HepG2 (cell line): Measurements from ENCODE around the gene RELB. TPM values are rescaled to one million over a fixed set of nuclear protein-coding genes. Genes with fewer than 3 reads are reported as not detected.

Experiments
- ATF7-NPFF ChIP-seq: sonication (generic); formaldehyde crosslinking; IDR thresholded peaks from 2 replicates; pipeline ENCODE4 v1.8.1; 2023; ENCODE audit warnings: mild to moderate bottlenecking, low read depth, missing genetic modification reagents, moderate library complexity
- DPF2 ChIP-seq: sonication (generic); formaldehyde crosslinking; IDR thresholded peaks from 2 replicates; pipeline ENCODE4 v1.4.0; 2020; ENCODE audit warnings: mild to moderate bottlenecking, low read depth, missing genetic modification reagents, borderline replicate concordance
- HNRNPL ChIP-seq: fragments of 200-400 bp; formaldehyde crosslinking; IDR thresholded peaks from 2 replicates; pipeline ENCODE4 v1.6.1; 2017; ENCODE audit warnings: mild to moderate bottlenecking, low read depth, low read length
- KDM4B ChIP-seq: sonication (generic); formaldehyde crosslinking; IDR thresholded peaks from 2 replicates; pipeline ENCODE4 v1.4.0; 2020; ENCODE audit warnings: missing genetic modification reagents
- MBD4 ChIP-seq: IDR thresholded peaks from 2 replicates; pipeline ENCODE4 v1.6.1; 2012; ENCODE audit warnings: low read length, inconsistent platforms, borderline replicate concordance
- NFIC ChIP-seq: IDR thresholded peaks from 2 replicates; pipeline ENCODE4 v1.6.1; 2012; ENCODE audit warnings: mild to moderate bottlenecking, low read length, inconsistent platforms
- NFRKB ChIP-seq: fragments of 450-650 bp; IDR thresholded peaks from 2 replicates; pipeline ENCODE4 v1.6.1; 2017
- NFYB ChIP-seq: sonication (generic); formaldehyde crosslinking; IDR thresholded peaks from 2 replicates; pipeline ENCODE4 v1.4.0; 2020; ENCODE audit warnings: missing genetic modification reagents
- NONO ChIP-seq, 2 experiments: fragments of 450-650 bp in 1 of 2; sonication (generic) in 1 of 2; formaldehyde crosslinking in 1 of 2; IDR thresholded peaks in 1 of 2; conservative IDR thresholded peaks in 1 of 2; 2 replicates each; pipeline versions ENCODE4 v1.6.1 to v1.8.0; 2017 to 2022; ENCODE audit warnings: mild to moderate bottlenecking in 1 of 2, missing genetic modification reagents in 1 of 2, moderate library complexity in 1 of 2
- PHF21A ChIP-seq: sonication (generic); formaldehyde crosslinking; IDR thresholded peaks from 2 replicates; pipeline ENCODE4 v1.5.0; 2020; ENCODE audit warnings: mild to moderate bottlenecking, missing genetic modification reagents
- RBFOX2 ChIP-seq: fragments of 200-400 bp; formaldehyde crosslinking; IDR thresholded peaks from 2 replicates; pipeline ENCODE4 v1.6.1; 2017; ENCODE audit warnings: low read depth, mild to moderate bottlenecking, low read length
- RFXAP ChIP-seq: sonication (generic); formaldehyde crosslinking; IDR thresholded peaks from 2 replicates; pipeline ENCODE4 v1.4.0; 2020; ENCODE audit warnings: missing genetic modification reagents, borderline replicate concordance
- SP140L ChIP-seq: sonication (generic); formaldehyde crosslinking; IDR thresholded peaks from 2 replicates; pipeline ENCODE4 v1.4.0; 2020; ENCODE audit warnings: missing genetic modification reagents, borderline replicate concordance
- ZNF383 ChIP-seq: sonication (generic); formaldehyde crosslinking; IDR thresholded peaks from 2 replicates; pipeline ENCODE4 v1.4.0; 2020; ENCODE audit warnings: missing genetic modification reagents, mild to moderate bottlenecking, borderline replicate concordance
- ZNF44 ChIP-seq: sonication (generic); formaldehyde crosslinking; IDR thresholded peaks from 2 replicates; pipeline ENCODE4 v1.5.1; 2020; ENCODE audit warnings: mild to moderate bottlenecking, missing genetic modification reagents
- ZNF468 ChIP-seq: sonication (generic); formaldehyde crosslinking; IDR thresholded peaks from 2 replicates; pipeline ENCODE4 v1.8.0; 2022; ENCODE audit warnings: mild to moderate bottlenecking, moderate library complexity, missing genetic modification reagents
- ZNF782 ChIP-seq: sonication (generic); formaldehyde crosslinking; IDR thresholded peaks from 2 replicates; pipeline ENCODE4 v1.4.0; 2020; ENCODE audit warnings: missing genetic modification reagents, mild to moderate bottlenecking, borderline replicate concordance
- ZNF816 ChIP-seq: sonication (generic); formaldehyde crosslinking; IDR thresholded peaks from 2 replicates; pipeline ENCODE4 v1.8.0; 2022; ENCODE audit warnings: missing genetic modification reagents, mild to moderate bottlenecking, borderline replicate concordance
- polyA plus RNA-seq, 8 experiments: library from polyadenylated mRNA; depleted of rRNA in 3 of 8; stranded (reverse) in 7 of 8; unstranded in 1 of 8; fragments of >200 nt; fragmentation: Illumina TruSeq in 4 of 8; extraction: Trizol in 4 of 8; gene quantifications; 2 replicates each; pipeline versions ENCODE4 v1.2.1 to v1.2.3, GENCODE V29; 2011 to 2016; ENCODE audit warnings: low read depth in 4 of 8, missing spikeins in 1 of 8, mixed read lengths in 1 of 8; ENCODE audit not compliant: insufficient read depth in 1 of 8
- total RNA-seq, 5 experiments: library from RNA; depleted of rRNA; stranded (reverse); fragments of >200 nt; fragmentation: Illumina TruSeq; extraction: Trizol; gene quantifications; 2 replicates each; pipeline ENCODE4 v1.2.3, GENCODE V29; 2016; ENCODE audit warnings: low read depth in 1 of 5
- TF ChIP-seq, protein P1 (sequence below): sonication (generic); formaldehyde crosslinking; IDR thresholded peaks from 2 replicates; pipeline ENCODE4 v1.4.0; 2020; ENCODE audit warnings: missing genetic modification reagents
- TF ChIP-seq, protein P2 (sequence below): sonication (generic); formaldehyde crosslinking; IDR thresholded peaks from 2 replicates; pipeline ENCODE4 v1.5.0; 2020; ENCODE audit warnings: missing genetic modification reagents, mild to moderate bottlenecking, borderline replicate concordance
- TF ChIP-seq, protein P3 (sequence below): sonication (generic); formaldehyde crosslinking; IDR thresholded peaks from 2 replicates; pipeline ENCODE4; 2020; ENCODE audit warnings: missing genetic modification reagents, mild to moderate bottlenecking, borderline replicate concordance
- TF ChIP-seq, protein P4 (sequence below): sonication (generic); formaldehyde crosslinking; conservative IDR thresholded peaks from 2 replicates; pipeline ENCODE4 v1.8.1; 2023; ENCODE audit warnings: missing genetic modification reagents

Gene RELB
- total and polyA plus RNA-seq, 2 of the 13 experiments (the other 11 are each of a cell fraction or from before 2014, with no cell fraction given) = 1.9 to 3.5 TPM

DNA sequence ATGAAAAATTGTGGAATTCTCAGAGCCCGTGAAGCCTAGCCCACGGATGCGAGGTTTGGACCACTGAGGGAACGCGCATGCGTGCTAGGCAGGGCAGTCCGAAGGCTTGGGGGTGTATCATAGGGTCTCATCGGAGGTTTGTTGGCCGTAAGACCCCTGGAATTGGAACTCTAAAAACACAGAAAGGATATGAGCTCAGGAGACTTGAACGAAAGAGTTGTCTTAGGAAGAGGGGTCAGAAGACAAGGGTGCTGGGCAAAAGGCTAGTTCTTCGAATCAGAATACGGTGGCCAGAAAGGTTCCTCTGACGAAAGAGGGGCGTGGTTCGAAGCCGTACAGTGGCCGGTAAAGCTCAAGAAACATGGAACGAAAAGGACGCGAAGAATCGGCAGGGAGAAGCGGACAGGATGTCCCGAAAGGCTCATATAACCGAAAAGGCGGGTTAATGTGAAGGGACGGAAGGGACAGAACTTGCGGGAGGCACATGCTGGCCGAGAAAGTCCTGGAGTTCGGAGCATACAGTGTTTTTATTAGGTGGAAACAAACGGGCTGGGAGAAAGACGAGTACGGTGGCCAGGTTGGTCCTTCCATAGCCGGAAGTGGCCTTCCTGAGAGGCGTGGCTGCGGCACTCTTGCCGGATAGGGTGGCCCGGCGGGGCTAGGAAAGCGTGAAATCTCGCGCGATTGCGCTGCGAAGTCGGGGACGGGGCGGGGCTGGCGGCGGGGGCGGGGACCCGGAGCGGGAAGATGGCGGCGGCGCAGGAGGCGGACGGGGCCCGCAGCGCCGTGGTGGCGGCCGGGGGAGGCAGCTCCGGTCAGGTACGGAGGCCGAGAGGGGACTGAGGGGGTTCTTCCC, 46.4 kb upstream of the RELB start, which contains the start of gene CLPTM1 (continued):
- TF ChIP-seq ATF7-NPFF (no peak), NFIC (peak; percentile 63; the same call in 1 of the 2 replicates), DPF2 (CRISPR knock-in tag) (no peak), RFXAP (CRISPR knock-in tag) (0 out of 2 replicates have a peak, but pooled peaks have one; percentile 37), SP140L (CRISPR knock-in tag) (no peak), NONO (IDR thresholded peaks at IDR 0.05) (no peak), NONO (CRISPR knock-in tag; conservative IDR thresholded peaks at IDR 0.05) (no peak), HNRNPL (no peak), PHF21A (peak; percentile 88), NFYB (CRISPR knock-in tag) (peak; percentile 80), NFRKB (no peak), RBFOX2 (peak; percentile 89), ZNF468 (CRISPR knock-in tag) (0 out of 2 replicates have a peak, but pooled peaks have one; percentile 27), ZNF44 (CRISPR knock-in tag) (no peak), MBD4 (no peak), ZNF816 (CRISPR knock-in tag) (no peak; the same call in 1 of the 2 replicates), ZNF782 (CRISPR knock-in tag) (peak; percentile 40; the same call in 1 of the 2 replicates), ZNF383 (CRISPR knock-in tag) (no peak), KDM4B (CRISPR knock-in tag) (no peak)
- TF ChIP-seq, protein P1, sequence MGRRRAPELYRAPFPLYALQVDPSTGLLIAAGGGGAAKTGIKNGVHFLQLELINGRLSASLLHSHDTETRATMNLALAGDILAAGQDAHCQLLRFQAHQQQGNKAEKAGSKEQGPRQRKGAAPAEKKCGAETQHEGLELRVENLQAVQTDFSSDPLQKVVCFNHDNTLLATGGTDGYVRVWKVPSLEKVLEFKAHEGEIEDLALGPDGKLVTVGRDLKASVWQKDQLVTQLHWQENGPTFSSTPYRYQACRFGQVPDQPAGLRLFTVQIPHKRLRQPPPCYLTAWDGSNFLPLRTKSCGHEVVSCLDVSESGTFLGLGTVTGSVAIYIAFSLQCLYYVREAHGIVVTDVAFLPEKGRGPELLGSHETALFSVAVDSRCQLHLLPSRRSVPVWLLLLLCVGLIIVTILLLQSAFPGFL (CRISPR knock-in tag) = no peak
- TF ChIP-seq, protein P2, sequence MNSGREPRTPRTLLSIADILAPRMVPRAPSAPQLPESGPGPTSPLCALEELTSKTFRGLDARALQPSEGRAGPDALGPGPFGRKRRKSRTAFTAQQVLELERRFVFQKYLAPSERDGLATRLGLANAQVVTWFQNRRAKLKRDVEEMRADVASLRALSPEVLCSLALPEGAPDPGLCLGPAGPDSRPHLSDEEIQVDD (CRISPR knock-in tag) = no peak
- TF ChIP-seq, protein P3, sequence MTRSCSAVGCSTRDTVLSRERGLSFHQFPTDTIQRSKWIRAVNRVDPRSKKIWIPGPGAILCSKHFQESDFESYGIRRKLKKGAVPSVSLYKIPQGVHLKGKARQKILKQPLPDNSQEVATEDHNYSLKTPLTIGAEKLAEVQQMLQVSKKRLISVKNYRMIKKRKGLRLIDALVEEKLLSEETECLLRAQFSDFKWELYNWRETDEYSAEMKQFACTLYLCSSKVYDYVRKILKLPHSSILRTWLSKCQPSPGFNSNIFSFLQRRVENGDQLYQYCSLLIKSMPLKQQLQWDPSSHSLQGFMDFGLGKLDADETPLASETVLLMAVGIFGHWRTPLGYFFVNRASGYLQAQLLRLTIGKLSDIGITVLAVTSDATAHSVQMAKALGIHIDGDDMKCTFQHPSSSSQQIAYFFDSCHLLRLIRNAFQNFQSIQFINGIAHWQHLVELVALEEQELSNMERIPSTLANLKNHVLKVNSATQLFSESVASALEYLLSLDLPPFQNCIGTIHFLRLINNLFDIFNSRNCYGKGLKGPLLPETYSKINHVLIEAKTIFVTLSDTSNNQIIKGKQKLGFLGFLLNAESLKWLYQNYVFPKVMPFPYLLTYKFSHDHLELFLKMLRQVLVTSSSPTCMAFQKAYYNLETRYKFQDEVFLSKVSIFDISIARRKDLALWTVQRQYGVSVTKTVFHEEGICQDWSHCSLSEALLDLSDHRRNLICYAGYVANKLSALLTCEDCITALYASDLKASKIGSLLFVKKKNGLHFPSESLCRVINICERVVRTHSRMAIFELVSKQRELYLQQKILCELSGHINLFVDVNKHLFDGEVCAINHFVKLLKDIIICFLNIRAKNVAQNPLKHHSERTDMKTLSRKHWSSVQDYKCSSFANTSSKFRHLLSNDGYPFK (CRISPR knock-in tag) = peak; percentile 77; the same call in 1 of the 2 replicates
- TF ChIP-seq, protein P4, sequence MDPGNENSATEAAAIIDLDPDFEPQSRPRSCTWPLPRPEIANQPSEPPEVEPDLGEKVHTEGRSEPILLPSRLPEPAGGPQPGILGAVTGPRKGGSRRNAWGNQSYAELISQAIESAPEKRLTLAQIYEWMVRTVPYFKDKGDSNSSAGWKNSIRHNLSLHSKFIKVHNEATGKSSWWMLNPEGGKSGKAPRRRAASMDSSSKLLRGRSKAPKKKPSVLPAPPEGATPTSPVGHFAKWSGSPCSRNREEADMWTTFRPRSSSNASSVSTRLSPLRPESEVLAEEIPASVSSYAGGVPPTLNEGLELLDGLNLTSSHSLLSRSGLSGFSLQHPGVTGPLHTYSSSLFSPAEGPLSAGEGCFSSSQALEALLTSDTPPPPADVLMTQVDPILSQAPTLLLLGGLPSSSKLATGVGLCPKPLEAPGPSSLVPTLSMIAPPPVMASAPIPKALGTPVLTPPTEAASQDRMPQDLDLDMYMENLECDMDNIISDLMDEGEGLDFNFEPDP (CRISPR knock-in tag) = no peak
